Suprapubic skin (tissue), 4 donors: Measurements from ENCODE around the gene DAGLB. TPM values are rescaled to one million over a fixed set of nuclear protein-coding genes. Genes with fewer than 3 reads are reported as not detected.
"Not testable (repeated sequence)": the region's sequence is repeated elsewhere in the genome, so short reads cannot be mapped to it uniquely, and the experiment has no call there.

Experiments
- DNase-seq, 2 donors: peaks; one replicate each; pipeline ENCODE4 v3.0.0-alpha.2; 2019; ENCODE audit warnings: low spot score in 2 of 2
- H3K27ac ChIP-seq: fragments of 200-600 bp; sonication (generic); one replicate; pipeline ENCODE4 v1.5.1; 2019
- H3K27me3 ChIP-seq: fragments of 200-600 bp; sonication (generic); one replicate; pipeline ENCODE4 v1.5.1; 2019
- H3K36me3 ChIP-seq: fragments of 200-600 bp; sonication (generic); one replicate; pipeline ENCODE4 v1.5.1; 2019
- H3K4me1 ChIP-seq: fragments of 200-600 bp; sonication (generic); one replicate; pipeline ENCODE4 v1.5.1; 2019
- H3K4me3 ChIP-seq: fragments of 200-600 bp; sonication (generic); one replicate; pipeline ENCODE4 v1.5.1; 2019; ENCODE audit warnings: mild to moderate bottlenecking
- H3K9me3 ChIP-seq: fragments of 200-600 bp; sonication (generic); one replicate; pipeline ENCODE4 v1.5.1; 2019
- EP300 ChIP-seq: sonication (generic); formaldehyde crosslinking; IDR thresholded peaks from one replicate; pipeline ENCODE4 v1.6.1; 2017; ENCODE audit warnings: antibody characterized with exemption
- POLR2A ChIP-seq, 2 donors: fragments of 450-650 bp; IDR thresholded peaks; one replicate each; pipeline ENCODE4 v1.6.1; 2017; ENCODE audit warnings: antibody characterized with exemption in 2 of 2, mild to moderate bottlenecking in 2 of 2, moderate library complexity in 2 of 2
- POLR2AphosphoS5 ChIP-seq, 3 donors: sonication (generic); formaldehyde crosslinking; IDR thresholded peaks; one replicate each; pipeline ENCODE4 v1.6.1; 2017; ENCODE audit warnings: antibody characterized with exemption in 3 of 3
- WGBS: methylation state at CpG from one replicate; pipeline ENCODE4 v1.1.5; 2018; 5-methylcytosine and 5-hydroxymethylcytosine counted together
- total RNA-seq, 4 donors: library from RNA; depleted of rRNA; stranded (reverse); fragments of >200 nt; gene quantifications; one replicate each; pipeline ENCODE4 v1.1.0, GENCODE V29; 2016
- TF ChIP-seq, protein P1 (sequence below), 2 donors: fragments of 200-600 bp in 1 of 2; fragments of 450-650 bp in 1 of 2; sonication (generic) in 1 of 2; IDR thresholded peaks; one replicate each; pipeline ENCODE4 v1.5.1; 2016 to 2019; ENCODE audit warnings: antibody characterized with exemption in 2 of 2, mild to moderate bottlenecking in 1 of 2, moderate library complexity in 1 of 2

DAGLB gene
- total RNA-seq, 4 donors from 2014 or later, result 19.0 to 61.2 (median 22.0) TPM

DNA sequence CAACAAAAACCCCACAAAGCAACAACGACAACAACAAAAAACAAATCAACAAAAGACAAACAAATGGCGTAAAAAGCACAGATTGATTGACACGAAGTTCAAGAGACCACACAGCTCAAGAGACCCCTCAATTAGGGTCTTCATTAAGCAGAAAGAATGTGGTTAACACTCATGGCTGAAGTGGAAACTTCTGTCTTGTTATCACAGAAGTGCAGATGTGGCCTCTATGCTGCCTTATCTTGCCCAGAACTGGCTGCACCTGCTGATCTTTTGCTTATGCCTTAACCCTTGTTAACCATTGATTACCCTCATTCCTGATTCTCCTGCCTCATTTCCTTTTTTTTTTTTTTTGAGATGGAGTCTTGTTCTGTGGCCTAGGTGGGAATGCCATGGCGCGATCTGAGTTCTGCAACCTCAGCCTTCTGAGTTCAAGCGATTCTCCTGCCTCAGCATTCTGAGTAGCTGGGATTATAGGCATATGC is 3.5 kb upstream of the DAGLB start:
- DNase-seq, result no peak
- Histone ChIP-seq H3K4me3 (no peak overlapping the region), H3K27ac (no peak overlapping the region), H3K4me1 (peaks cover 7% of the 10 kb centered on the region), H3K9me3 (no peaks in the 10 kb centered on the region), H3K36me3 (no peaks in the 10 kb centered on the region), H3K27me3 (no peaks in the 10 kb centered on the region)
- no peak for TF ChIP-seq POLR2A (IDR thresholded peaks at IDR 0.05)
- TF ChIP-seq EP300, result no peak
- TF ChIP-seq, protein P1, sequence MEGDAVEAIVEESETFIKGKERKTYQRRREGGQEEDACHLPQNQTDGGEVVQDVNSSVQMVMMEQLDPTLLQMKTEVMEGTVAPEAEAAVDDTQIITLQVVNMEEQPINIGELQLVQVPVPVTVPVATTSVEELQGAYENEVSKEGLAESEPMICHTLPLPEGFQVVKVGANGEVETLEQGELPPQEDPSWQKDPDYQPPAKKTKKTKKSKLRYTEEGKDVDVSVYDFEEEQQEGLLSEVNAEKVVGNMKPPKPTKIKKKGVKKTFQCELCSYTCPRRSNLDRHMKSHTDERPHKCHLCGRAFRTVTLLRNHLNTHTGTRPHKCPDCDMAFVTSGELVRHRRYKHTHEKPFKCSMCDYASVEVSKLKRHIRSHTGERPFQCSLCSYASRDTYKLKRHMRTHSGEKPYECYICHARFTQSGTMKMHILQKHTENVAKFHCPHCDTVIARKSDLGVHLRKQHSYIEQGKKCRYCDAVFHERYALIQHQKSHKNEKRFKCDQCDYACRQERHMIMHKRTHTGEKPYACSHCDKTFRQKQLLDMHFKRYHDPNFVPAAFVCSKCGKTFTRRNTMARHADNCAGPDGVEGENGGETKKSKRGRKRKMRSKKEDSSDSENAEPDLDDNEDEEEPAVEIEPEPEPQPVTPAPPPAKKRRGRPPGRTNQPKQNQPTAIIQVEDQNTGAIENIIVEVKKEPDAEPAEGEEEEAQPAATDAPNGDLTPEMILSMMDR (IDR thresholded peaks at IDR 0.05), result no peak
- WGBS, result 92% methylated on average over 6 of the region's 6 CpGs

DNA sequence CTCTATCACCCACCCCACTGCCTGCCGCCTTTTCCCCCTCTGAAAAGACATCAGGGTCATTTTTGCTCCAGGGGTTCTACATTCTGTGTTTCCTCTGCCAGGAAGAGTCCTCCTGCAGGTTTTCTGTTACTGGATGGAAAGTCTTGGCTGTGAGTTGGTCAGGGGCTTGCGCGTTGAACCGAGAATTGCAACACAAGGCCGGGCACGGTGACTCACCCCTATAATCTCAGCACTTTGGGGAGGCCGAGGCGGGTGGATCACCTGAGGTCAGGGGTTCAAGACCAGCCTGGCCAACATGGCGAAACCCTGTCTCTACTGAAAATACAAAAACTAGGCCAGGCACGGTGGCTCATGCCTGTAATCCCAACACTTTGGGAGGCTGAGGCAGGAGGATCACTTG is 2.8 kb upstream of the DAGLB start:
- H3K4me3 ChIP-seq, H3K27me3 ChIP-seq, H3K4me1 ChIP-seq, H3K36me3 ChIP-seq, H3K27ac ChIP-seq, H3K9me3 ChIP-seq, DNase-seq: not testable (repeated sequence)
- 85% methylated on average over 9 of the region's 10 CpGs for WGBS

DNA sequence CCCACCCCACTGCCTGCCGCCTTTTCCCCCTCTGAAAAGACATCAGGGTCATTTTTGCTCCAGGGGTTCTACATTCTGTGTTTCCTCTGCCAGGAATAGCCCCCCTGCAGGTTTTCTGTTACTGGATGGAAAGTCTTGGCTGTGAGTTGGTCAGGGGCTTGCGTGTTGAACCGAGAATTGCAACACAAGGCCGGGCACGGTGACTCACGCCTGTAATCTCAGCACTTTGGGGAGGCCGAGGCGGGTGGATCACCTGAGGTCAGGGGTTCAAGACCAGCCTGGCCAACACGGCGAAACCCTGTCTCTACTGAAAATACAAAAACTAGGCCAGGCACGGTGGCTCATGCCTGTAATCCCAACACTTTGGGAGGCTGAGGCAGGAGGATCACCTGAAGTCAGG is 2.1 kb upstream of the DAGLB start:
- H3K36me3 ChIP-seq, H3K4me1 ChIP-seq, H3K27ac ChIP-seq, H3K4me3 ChIP-seq, H3K9me3 ChIP-seq, DNase-seq, H3K27me3 ChIP-seq: not testable (repeated sequence)
- 66% methylated on average over 5 of the region's 11 CpGs for WGBS

DNA sequence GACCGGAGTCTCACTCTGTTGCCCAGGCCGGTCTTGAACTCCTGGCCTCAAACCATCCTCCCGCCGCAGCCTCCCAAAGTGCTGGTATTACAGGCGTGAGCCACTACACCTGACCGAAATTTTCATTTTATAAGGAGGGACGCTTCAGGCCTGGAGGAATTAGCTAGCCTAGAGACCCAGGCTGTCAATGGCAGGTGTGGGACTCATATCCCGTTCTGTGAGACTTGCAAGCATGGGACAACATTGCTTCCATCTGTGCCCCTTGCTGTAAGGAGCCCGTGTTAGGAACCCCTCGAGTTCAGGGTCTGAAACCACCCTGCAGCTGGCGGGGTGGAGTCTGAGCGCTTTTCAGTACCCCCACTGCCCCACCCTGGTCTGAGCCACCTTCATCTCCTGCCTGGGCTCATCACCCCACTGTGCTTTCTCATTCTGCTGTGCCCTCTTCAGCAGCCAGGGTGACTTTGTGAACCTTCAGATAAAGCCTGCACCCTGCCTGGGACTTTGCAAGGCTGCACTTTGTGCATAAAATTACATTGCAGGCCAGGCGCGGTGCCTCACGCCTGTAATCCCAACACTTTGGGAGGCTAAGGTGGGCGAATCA is 1.3 kb upstream of the DAGLB start:
- WGBS, result 87% methylated on average over 16 of the region's 16 CpGs
- TF ChIP-seq POLR2A (IDR thresholded peaks at IDR 0.05) (no peak), EP300 (no peak)
- TF ChIP-seq, protein P1 (IDR thresholded peaks at IDR 0.05), result no peak
- H3K36me3 ChIP-seq, result peaks cover 18% of the 10 kb centered on the region
- no peak overlapping the region for H3K4me3 ChIP-seq
- H3K9me3 ChIP-seq, result no peaks in the 10 kb centered on the region
- no peaks in the 10 kb centered on the region for H3K27me3 ChIP-seq
- H3K4me1 ChIP-seq, result peaks cover 7% of the 10 kb centered on the region
- H3K27ac ChIP-seq, result peak overlapping the region; percentile 94
- DNase-seq, result no peak

DNA sequence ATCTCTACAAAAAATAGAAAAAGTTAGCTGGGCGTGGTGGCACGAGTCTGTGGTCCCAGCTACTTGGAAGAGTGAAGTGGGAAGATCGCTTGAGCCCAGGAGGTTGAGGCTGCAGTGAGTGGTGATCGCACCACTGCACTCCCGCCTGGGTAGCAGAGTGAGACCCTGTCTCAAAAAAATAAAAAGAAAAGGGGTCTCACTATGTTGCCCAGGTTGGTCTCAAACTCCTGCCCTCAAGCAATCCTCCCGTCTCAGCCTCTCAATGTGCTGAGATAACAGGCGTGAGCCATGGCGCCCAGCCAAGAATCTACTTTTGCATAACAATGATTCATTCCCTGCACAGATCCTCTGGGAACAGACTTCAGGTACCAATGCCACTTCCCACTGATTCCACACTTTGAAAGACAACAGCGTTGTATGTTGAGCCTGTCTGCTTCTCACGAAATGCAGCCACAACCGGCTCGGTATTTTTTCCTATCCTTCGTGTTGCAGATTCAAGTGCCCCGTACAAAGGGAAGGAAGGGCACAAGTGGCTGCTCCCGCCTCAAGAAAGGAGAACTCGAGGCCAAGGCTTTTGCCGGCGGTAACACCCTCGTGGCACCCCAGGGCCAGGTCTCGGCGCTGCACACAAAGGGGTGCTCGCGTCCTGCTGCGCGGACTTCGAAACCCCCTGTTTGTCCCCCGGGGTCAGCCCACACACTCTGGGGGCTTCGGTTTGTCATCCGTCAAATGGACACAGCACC is 745 bp downstream of the DAGLB start:
- H3K4me3 ChIP-seq, result peak overlapping the region; percentile 99
- H3K9me3 ChIP-seq, result no peaks in the 10 kb centered on the region
- peak; percentile 87 to 93 for DNase-seq
- TF ChIP-seq POLR2A (IDR thresholded peaks at IDR 0.05), result no peak
- no peak for TF ChIP-seq EP300
- no peak for TF ChIP-seq POLR2AphosphoS5 (IDR thresholded peaks at IDR 0.05)
- TF ChIP-seq, protein P1 (IDR thresholded peaks at IDR 0.05), result no peak
- peak overlapping the region; percentile 94 for H3K27ac ChIP-seq
- 14% methylated on average over 19 of the region's 29 CpGs for WGBS
- H3K27me3 ChIP-seq, result no peaks in the 10 kb centered on the region
- peaks cover 7% of the 10 kb centered on the region for H3K4me1 ChIP-seq
- peaks cover 25% of the 10 kb centered on the region for H3K36me3 ChIP-seq

DNA sequence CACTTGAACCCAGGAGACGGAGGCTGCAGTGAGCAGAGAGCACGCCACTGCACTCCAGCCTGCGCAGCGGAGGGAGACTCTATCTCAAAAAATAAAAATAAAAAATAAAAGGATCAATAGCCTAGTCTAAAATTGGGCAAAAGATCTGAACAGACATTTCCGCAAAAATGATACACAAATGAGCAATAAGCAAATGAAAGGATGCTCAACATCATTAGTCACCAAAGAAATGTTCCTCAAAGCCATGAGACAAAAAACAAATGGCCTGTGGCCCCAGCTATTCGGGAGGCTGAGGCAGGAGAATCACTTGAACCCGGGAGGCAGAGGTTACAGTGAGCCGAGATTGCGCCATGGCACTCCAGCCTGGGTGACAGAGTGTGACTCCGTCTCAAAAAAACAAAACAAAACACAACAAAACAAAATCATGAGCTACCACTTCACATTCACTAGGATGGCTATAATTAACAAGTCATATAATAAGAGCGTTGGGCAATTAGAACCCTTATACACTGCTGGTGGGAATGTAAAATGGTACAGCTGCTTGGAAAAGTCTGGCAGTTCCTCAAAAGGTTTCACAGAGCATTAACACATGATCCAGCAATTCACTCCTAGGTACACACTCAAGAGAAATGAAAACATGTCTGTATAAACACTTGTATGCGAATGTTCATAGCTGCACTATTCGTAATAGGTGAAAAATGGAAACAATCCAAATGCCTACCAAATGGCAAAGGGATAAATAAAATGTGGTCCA is 3.1 kb downstream of the DAGLB start:
- Histone ChIP-seq H3K9me3 (no peaks in the 10 kb centered on the region), H3K4me1 (peaks cover 7% of the 10 kb centered on the region), H3K36me3 (peaks cover 25% of the 10 kb centered on the region), H3K27me3 (no peaks in the 10 kb centered on the region), H3K4me3 (no peak overlapping the region), H3K27ac (no peak overlapping the region)
- WGBS, result 94% methylated on average over 13 of the region's 13 CpGs
- DNase-seq, result no peak
- TF ChIP-seq POLR2A (IDR thresholded peaks at IDR 0.05) (no peak), EP300 (no peak)
